CD4-positive, alpha-beta memory T cell (primary cell): ENCODE results near the gene SYNGR4. TPM values are rescaled to one million over a fixed set of nuclear protein-coding genes. Genes with fewer than 3 reads are reported as not detected.

Source experiments
- CTCF ChIA-PET: fragments of 350-600 bp; sonication (Branson Sonifier 250); formaldehyde crosslinking; loops from one replicate; lab custom pipeline; 2021; ENCODE audit warnings: inconsistent platforms; ENCODE audit not compliant: partially characterized antibody; lab: Charles Lee
- POLR2A ChIA-PET: fragments of 350-600 bp; sonication (Branson Sonifier 250); formaldehyde crosslinking; loops from one replicate; lab custom pipeline; 2021; ENCODE audit not compliant: partially characterized antibody; lab: Charles Lee
- DNase-seq, 5 donors: peaks; one replicate each; pipeline versions ENCODE4 v3.0.0 to v3.0.0-alpha.2; 2020 to 2022; ENCODE audit warnings: mixed read lengths in 1 of 5
- H3K27ac ChIP-seq: one replicate; pipeline ENCODE4 v1.7.0; 2013; ENCODE audit warnings: low read depth, low read length
- H3K27me3 ChIP-seq: 2 replicates; pipeline ENCODE4 v1.7.0; 2013; ENCODE audit warnings: mild to moderate bottlenecking, low read length, moderate library complexity; ENCODE audit not compliant: insufficient read depth
- H3K36me3 ChIP-seq: 2 replicates; pipeline ENCODE4 v1.7.0; 2013; ENCODE audit warnings: mild to moderate bottlenecking, low read length, moderate library complexity; ENCODE audit not compliant: insufficient read depth
- H3K4me1 ChIP-seq: 2 replicates; pipeline ENCODE4 v1.7.0; 2013; ENCODE audit warnings: mild to moderate bottlenecking, low read length, moderate library complexity; ENCODE audit not compliant: insufficient read depth
- H3K4me3 ChIP-seq, 2 donors: one replicate each; pipeline ENCODE4 v1.7.0; 2013; ENCODE audit warnings: low read length in 2 of 2, mild to moderate bottlenecking in 1 of 2
- H3K9me3 ChIP-seq, 2 donors: one replicate each; pipeline ENCODE4 v1.7.0; 2013; ENCODE audit warnings: low read length in 2 of 2, control low read depth in 1 of 2; ENCODE audit not compliant: control insufficient read depth in 1 of 2
- H3K27ac Mint-ChIP-seq, 7 donors: one replicate each; pipeline ENCODE4 v1.8.0; 2020 to 2021; ENCODE audit warnings: mixed read lengths in 7 of 7, mild to moderate bottlenecking in 6 of 7, inconsistent platforms in 3 of 7, moderate library complexity in 3 of 7
- H3K27me3 Mint-ChIP-seq, 2 donors: one replicate each; pipeline ENCODE4 v1.8.0; 2020 to 2021; ENCODE audit warnings: mixed read lengths in 2 of 2
- H3K36me3 Mint-ChIP-seq, 2 donors: one replicate each; pipeline ENCODE4 v1.8.0; 2020 to 2021; ENCODE audit warnings: mixed read lengths in 2 of 2, inconsistent platforms in 1 of 2, mild to moderate bottlenecking in 1 of 2
- H3K4me1 Mint-ChIP-seq, 4 donors: one replicate each; pipeline ENCODE4 v1.8.0; 2020 to 2021; ENCODE audit warnings: mixed read lengths in 4 of 4, mild to moderate bottlenecking in 1 of 4
- H3K4me3 Mint-ChIP-seq, 8 donors: one replicate each; pipeline ENCODE4 v1.8.0; 2020 to 2021; ENCODE audit warnings: mixed read lengths in 8 of 8, mild to moderate bottlenecking in 7 of 8, moderate library complexity in 6 of 8, inconsistent platforms in 3 of 8
- H3K9me3 Mint-ChIP-seq, 8 donors: one replicate each; pipeline ENCODE4 v1.8.0; 2020 to 2021; ENCODE audit warnings: mixed read lengths in 8 of 8, mild to moderate bottlenecking in 5 of 8, inconsistent platforms in 3 of 8, moderate library complexity in 1 of 8
- intact Hi-C: fragments of 100-400 bp; cut with micrococcal nuclease; formaldehyde crosslinking; loops from one replicate; pipeline ENCODE4 v1.15.1; 2023
- polyA plus RNA-seq, 2 donors: library from polyadenylated mRNA; unstranded; fragments of 300-500 nt; fragmentation: Illumina TruSeq; gene quantifications; one replicate each; pipeline ENCODE4 v1.2.3, GENCODE V29; 2021
- total RNA-seq, 2 experiments: library from RNA; stranded (reverse); gene quantifications; one replicate each; pipeline ENCODE4 v1.2.3, GENCODE V29; 2021

The SYNGR4 gene
- total and polyA plus RNA-seq, 4 experiments from 2014 or later = not detected

GRCh38 chr19:48332662-48333466, 31.3 kb upstream of the SYNGR4 start:
- Mint-ChIP-seq H3K27me3 (no peaks in the 10 kb centered on the region), H3K4me3 (peak overlapping the region; percentile 88 to 97 (median 94)), H3K36me3 (peaks cover 22 to 36% of the 10 kb centered on the region in 2 donors), H3K9me3 (peaks cover 0 to 1% (median 0%) of the 10 kb centered on the region in 8 donors), H3K4me1 (peaks cover 26 to 67% (median 41%) of the 10 kb centered on the region in 4 donors), H3K27ac (peak overlapping the region; percentile 94 to 99 (median 98))
- Histone ChIP-seq H3K27me3 (no peaks in the 10 kb centered on the region), H3K4me3 (peak overlapping the region; percentile 81 to 93), H3K36me3 (peaks cover 22% of the 10 kb centered on the region), H3K27ac (peak overlapping the region; percentile 99), H3K4me1 (peaks cover 57% of the 10 kb centered on the region), H3K9me3 (no peaks in the 10 kb centered on the region)
- intact Hi-C loops = loop anchor here (1.0 to 2.0 kb wide), 5 partner anchors 12 to 275 kb away; partner anchors contain the start of genes CYTH2 and TMEM143
- POLR2A ChIA-PET = interaction anchor here (0.5 to 9.9 kb wide), 25 partner anchors 8 to 1544 kb away, joined by 3 to 516 read pairs (median 4); partner anchors contain the start of genes AKT1S1, CARD8, DBP and EMP3
- CTCF ChIA-PET = interaction anchor here (1.1 to 8.2 kb wide), 17 partner anchors 8 to 284 kb away, joined by 3 to 278 read pairs (median 7); partner anchors contain the start of genes EMP3, KDELR1, SYNGR4 and TMEM143
- DNase-seq = peak; percentile 92 to 100 (median 99)

DNA sequence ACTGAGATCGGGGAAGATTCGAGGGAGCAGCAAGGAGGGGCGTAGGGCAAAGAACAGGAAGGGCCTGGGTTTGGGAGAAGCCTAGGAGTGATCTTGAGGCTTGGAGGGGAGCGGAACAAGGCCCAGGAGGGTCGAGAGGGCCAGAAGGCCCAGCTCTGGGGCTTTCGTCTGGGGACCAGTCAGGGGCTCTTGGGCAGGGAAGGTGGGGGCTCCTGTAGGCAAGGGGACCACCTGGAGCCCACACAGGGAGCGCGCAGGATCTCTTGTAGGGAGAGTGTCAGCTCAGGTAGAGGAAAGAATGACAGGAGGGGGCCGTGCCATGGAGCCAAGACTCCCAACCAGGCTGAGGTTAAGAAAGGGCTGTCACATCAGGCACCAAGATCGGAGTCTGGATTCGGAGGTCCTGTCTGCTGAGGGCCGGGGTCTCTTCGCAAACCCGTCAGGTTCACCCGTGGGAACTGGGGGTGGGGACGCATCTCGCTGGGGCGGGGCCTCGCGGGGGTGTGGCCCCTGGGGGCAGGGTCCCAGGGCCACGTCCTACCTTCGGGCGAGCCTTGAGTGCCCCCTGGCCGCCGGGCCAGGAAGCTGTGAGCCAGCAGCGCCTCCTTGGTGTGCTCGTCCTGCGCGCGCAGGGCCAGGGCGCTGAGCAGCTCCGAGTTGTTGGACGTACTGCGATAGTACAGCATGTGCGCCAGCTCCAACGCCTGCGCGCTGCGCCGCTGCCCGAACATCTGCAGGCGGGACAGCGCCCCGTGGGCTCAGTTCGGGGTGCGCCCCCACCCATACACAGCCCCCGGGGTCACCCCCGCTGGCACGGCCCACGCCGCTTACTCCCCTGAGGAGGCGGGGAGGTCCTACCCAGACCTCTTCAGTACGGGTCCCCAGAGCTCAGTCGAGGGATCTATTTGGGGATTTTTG, 30.4 kb upstream of the SYNGR4 start:
- peaks cover 0 to 1% (median 0%) of the 10 kb centered on the region in 8 donors for H3K9me3 Mint-ChIP-seq
- intact Hi-C loops = loop anchor here (1.0 to 2.0 kb wide), 6 partner anchors 12 to 275 kb away; partner anchors contain the start of genes CYTH2 and TMEM143
- Histone ChIP-seq H3K27me3 (no peaks in the 10 kb centered on the region), H3K36me3 (peaks cover 17% of the 10 kb centered on the region), H3K4me3 (peak overlapping the region; percentile 81 to 93), H3K9me3 (no peaks in the 10 kb centered on the region), H3K4me1 (peaks cover 48% of the 10 kb centered on the region), H3K27ac (peak overlapping the region; percentile 99)
- peak overlapping the region; percentile 94 to 99 (median 98) for H3K27ac Mint-ChIP-seq
- ChIA-PET POLR2A (interaction anchor here (0.6 to 9.9 kb wide), 24 partner anchors 12 to 1543 kb away, joined by 3 to 516 read pairs (median 4); partner anchors contain the start of genes AKT1S1, CARD8, DBP and EMP3), CTCF (interaction anchor here (0.7 to 8.2 kb wide), 30 partner anchors 9 to 283 kb away, joined by 3 to 278 read pairs (median 6); partner anchors contain the start of genes EMP3, KDELR1, SYNGR4 and TMEM143)
- peaks cover 23 to 60% (median 36%) of the 10 kb centered on the region in 4 donors for H3K4me1 Mint-ChIP-seq
- no peaks in the 10 kb centered on the region for H3K27me3 Mint-ChIP-seq
- peak; percentile 92 to 94 (median 93) for DNase-seq
- H3K36me3 Mint-ChIP-seq = peaks cover 18 to 32% of the 10 kb centered on the region in 2 donors
- H3K4me3 Mint-ChIP-seq = peak overlapping the region; percentile 88 to 97 (median 94)

- intact Hi-C loops = no loop called here
- no peaks in the 10 kb centered on the region for H3K9me3 Mint-ChIP-seq
- no peak for DNase-seq
- CTCF ChIA-PET = interaction anchor here (0.9 to 1.4 kb wide), 2 partner anchors 12 to 20 kb away, joined by 3 to 6 read pairs; no protein-coding TSS in a partner anchor
- Histone ChIP-seq H3K27ac (no peak overlapping the region), H3K4me1 (peaks cover 9% of the 10 kb centered on the region), H3K36me3 (no peaks in the 10 kb centered on the region), H3K27me3 (no peaks in the 10 kb centered on the region), H3K9me3 (no peaks in the 10 kb centered on the region), H3K4me3 (no peak overlapping the region)
- peaks cover 0 to 9% of the 10 kb centered on the region in 2 donors for H3K36me3 Mint-ChIP-seq
- no peaks in the 10 kb centered on the region for H3K27me3 Mint-ChIP-seq
- no peak overlapping the region for H3K27ac Mint-ChIP-seq
- no peak overlapping the region for H3K4me3 Mint-ChIP-seq
- POLR2A ChIA-PET = interaction anchor here (1.2 to 9.9 kb wide), 2 partner anchors 17 to 26 kb away, joined by 3 to 516 read pairs; partner anchors contain the start of genes EMP3, SYNGR4 and TMEM143
- peaks cover 3 to 16% (median 7%) of the 10 kb centered on the region in 4 donors for H3K4me1 Mint-ChIP-seq
Measured at GRCh38 chr19:48338253-48338755, 25.9 kb upstream of the SYNGR4 start.

GRCh38 chr19:48338802-48339503, 25.2 kb upstream of the SYNGR4 start:
- Mint-ChIP-seq H3K9me3 (no peaks in the 10 kb centered on the region), H3K4me1 (peaks cover 3 to 11% (median 4%) of the 10 kb centered on the region in 4 donors), H3K27me3 (no peaks in the 10 kb centered on the region), H3K27ac (peak overlapping the region in 1 of 7 donors; percentile 29), H3K36me3 (peaks cover 3 to 10% of the 10 kb centered on the region in 2 donors), H3K4me3 (no peak overlapping the region)
- ChIA-PET CTCF (no interaction called here), POLR2A (interaction anchor here (1.2 to 9.9 kb wide), 2 partner anchors 17 to 25 kb away, joined by 3 to 516 read pairs; partner anchors contain the start of genes EMP3, SYNGR4 and TMEM143)
- intact Hi-C loops = no loop called here
- DNase-seq = no peak
- Histone ChIP-seq H3K27ac (no peak overlapping the region), H3K27me3 (no peaks in the 10 kb centered on the region), H3K4me1 (peaks cover 9% of the 10 kb centered on the region), H3K4me3 (no peak overlapping the region), H3K9me3 (no peaks in the 10 kb centered on the region), H3K36me3 (no peaks in the 10 kb centered on the region)

DNA sequence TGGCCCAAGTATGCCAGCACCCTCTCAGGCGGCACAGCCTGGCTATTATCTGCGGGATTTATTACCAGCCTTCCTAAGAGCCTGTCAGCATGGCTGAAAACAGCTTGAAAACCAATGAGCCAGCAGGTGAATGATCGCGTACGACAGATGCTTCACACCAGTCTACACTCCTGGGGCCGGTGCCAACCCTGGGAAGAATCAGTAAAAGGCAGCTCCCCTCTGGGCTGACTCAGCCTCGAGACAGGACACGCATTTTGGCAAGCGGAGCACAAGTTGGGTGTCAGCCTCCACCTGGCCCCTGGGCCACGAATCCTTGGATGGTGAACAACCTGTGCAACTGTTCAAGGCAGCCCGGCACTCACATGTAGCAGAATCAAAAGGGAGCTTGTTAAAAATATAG, 23.2 kb upstream of the SYNGR4 start:
- Histone ChIP-seq H3K4me3 (no peak overlapping the region), H3K9me3 (no peaks in the 10 kb centered on the region), H3K4me1 (no peaks in the 10 kb centered on the region), H3K27me3 (no peaks in the 10 kb centered on the region), H3K27ac (no peak overlapping the region), H3K36me3 (no peaks in the 10 kb centered on the region)
- no peaks in the 10 kb centered on the region for H3K27me3 Mint-ChIP-seq
- peak overlapping the region in 1 of 7 donors; percentile 56 for H3K27ac Mint-ChIP-seq
- intact Hi-C loops = no loop called here
- no peaks in the 10 kb centered on the region for H3K4me1 Mint-ChIP-seq
- no peak overlapping the region for H3K4me3 Mint-ChIP-seq
- H3K9me3 Mint-ChIP-seq = no peaks in the 10 kb centered on the region
- POLR2A ChIA-PET = interaction anchor here (0.8 to 1.0 kb wide), 2 partner anchors 9 to 20 kb away, joined by 3 read pairs; no protein-coding TSS in a partner anchor
- CTCF ChIA-PET = interaction anchor here (1.0 kb wide), 1 partner anchor 74 kb away, joined by 3 read pairs; no protein-coding TSS in a partner anchor
- H3K36me3 Mint-ChIP-seq = peaks cover 3 to 10% of the 10 kb centered on the region in 2 donors
- no peak for DNase-seq
